Gastrocnemius medialis (tissue), 4 donors: ENCODE data around the gene TMEM143. TPM values are rescaled to one million over a fixed set of nuclear protein-coding genes. Genes with fewer than 3 reads are reported as not detected.
A peak's percentile ranks its signal among the peaks of the same experiment; 100 is the strongest.
"Not testable (repeated sequence)": the region's sequence is repeated elsewhere in the genome, so short reads cannot be mapped to it uniquely, and the experiment has no call there.

Source experiments
- ATAC-seq, 2 donors: fragments of 150-250 bp; one replicate each; pipeline ENCODE4 v1.9.1; 2016
- DNase-seq, 2 donors: peaks; one replicate each; pipeline ENCODE4 v3.0.0-alpha.2; 2019
- H3K27ac ChIP-seq, 4 donors: fragments of 200-600 bp; sonication (generic); 1 replicate in 1 of 4; 2 replicates in 3 of 4; pipeline ENCODE4 v1.5.1; 2016 to 2018; ENCODE audit warnings: mild to moderate bottlenecking in 2 of 4, moderate library complexity in 1 of 4
- H3K27me3 ChIP-seq, 3 donors: fragments of 200-600 bp; sonication (generic) in 2 of 3; 1 replicate in 1 of 3; 2 replicates in 2 of 3; pipeline versions ENCODE4 v1.5.1 to v1.6.0; 2016 to 2019; ENCODE audit warnings: mild to moderate bottlenecking in 1 of 3, moderate library complexity in 1 of 3
- H3K36me3 ChIP-seq, 2 donors: fragments of 200-600 bp; sonication (generic) in 1 of 2; one replicate each; pipeline ENCODE4 v1.5.1; 2017 to 2018
- H3K4me1 ChIP-seq, 2 donors: fragments of 200-600 bp; sonication (generic) in 1 of 2; one replicate each; pipeline ENCODE4 v1.5.1; 2016 to 2017; ENCODE audit warnings: mild to moderate bottlenecking in 2 of 2
- H3K4me3 ChIP-seq, 4 donors: fragments of 200-600 bp; sonication (generic) in 3 of 4; 1 replicate in 1 of 4; 2 replicates in 3 of 4; pipeline ENCODE4 v1.5.1; 2016 to 2019; ENCODE audit warnings: mild to moderate bottlenecking in 2 of 4
- H3K9me3 ChIP-seq, 3 donors: fragments of 200-600 bp; sonication (generic) in 2 of 3; 1 replicate in 1 of 3; 2 replicates in 2 of 3; pipeline ENCODE4 v1.5.1; 2016 to 2019
- POLR2A ChIP-seq, 2 donors: fragments of 450-650 bp; IDR thresholded peaks; one replicate each; pipeline ENCODE4 v1.6.1; 2017; ENCODE audit warnings: antibody characterized with exemption in 2 of 2, mild to moderate bottlenecking in 2 of 2, moderate library complexity in 2 of 2
- in situ Hi-C, 4 donors: fragments of 200-750 bp; cut with MboI; loops; one replicate each; pipeline versions ENCODE4 v1.15.0 to v1.8.0; 2017; ENCODE audit warnings: low sequenced_read_pairs in 4 of 4
- intact Hi-C: fragments of 100-400 bp; cut with DNase I; formaldehyde crosslinking; loops from one replicate; pipeline ENCODE4 v1.15.1; 2023; ENCODE audit warnings: low total_unique reads
- total RNA-seq, 4 donors: library from RNA; depleted of rRNA; stranded (reverse); fragments of >200 nt; gene quantifications; one replicate each; pipeline versions ENCODE4 v1.1.0 to v1.2.3, GENCODE V29; 2016
- TF ChIP-seq, protein P1 (sequence below), 5 experiments: fragments of 450-650 bp in 3 of 5; fragments of 200-600 bp in 2 of 5; sonication (generic) in 2 of 5; IDR thresholded peaks in 4 of 5; conservative IDR thresholded peaks in 1 of 5; 1 replicate in 4 of 5; 2 replicates in 1 of 5; pipeline ENCODE4 v1.5.1; 2016 to 2019; ENCODE audit warnings: antibody characterized with exemption in 5 of 5, mild to moderate bottlenecking in 3 of 5, moderate library complexity in 3 of 5

TMEM143 gene
- total RNA-seq, 4 donors from 2014 or later, result 28.8 to 42.3 (median 40.7) TPM

DNA sequence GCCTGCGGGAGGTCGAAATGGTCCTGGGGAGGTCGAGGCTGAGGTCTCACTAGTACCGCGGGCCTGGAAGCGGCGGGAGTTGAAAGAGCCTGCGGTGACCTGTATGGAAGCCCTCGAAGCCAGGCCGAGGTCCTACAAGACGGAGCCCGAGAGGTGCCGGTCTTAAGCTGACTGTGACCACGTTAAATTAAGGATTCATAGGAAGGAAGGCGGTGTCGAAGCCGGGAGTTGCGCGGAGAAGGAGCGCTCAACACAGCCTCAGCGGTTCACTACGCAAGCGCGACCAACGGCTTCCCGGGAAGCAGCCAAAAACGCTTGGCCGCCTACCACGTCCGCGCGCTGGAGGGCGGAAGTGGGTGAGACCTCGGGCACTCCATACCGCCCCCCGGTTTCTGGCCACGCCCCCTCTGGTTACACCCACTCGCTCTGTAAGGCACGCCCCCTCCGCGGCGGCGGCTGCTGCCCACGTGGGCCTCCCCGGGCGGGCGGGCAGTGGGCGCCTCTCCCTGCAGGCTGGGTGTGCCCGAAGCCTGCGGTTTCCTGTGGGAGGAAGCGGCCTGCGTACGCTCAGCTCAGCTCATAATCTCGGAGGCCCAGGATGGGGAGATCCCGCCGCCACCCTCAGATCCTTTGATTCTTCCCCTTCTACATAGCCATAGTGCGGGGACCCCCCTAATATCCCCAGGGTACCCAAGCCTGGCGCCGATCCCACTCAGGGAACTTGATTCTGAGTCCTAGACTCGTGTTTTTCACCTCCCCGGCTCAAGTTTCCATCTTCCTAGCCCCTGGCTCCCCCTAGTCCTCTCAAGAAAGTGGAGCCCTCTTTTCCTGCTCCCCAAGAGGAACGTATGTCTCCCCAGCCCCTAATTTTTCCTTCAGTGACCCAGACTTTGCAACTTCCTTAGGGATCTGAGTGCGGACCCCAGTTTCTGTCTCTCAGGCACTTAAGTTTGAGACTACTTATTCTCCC, 41.8 kb downstream of the TMEM143 start:
- Histone ChIP-seq H3K27ac (peak overlapping the region; percentile 85 to 100 (median 98)), H3K4me1 (peaks cover 18 to 29% of the 10 kb centered on the region in 2 donors)

DNA sequence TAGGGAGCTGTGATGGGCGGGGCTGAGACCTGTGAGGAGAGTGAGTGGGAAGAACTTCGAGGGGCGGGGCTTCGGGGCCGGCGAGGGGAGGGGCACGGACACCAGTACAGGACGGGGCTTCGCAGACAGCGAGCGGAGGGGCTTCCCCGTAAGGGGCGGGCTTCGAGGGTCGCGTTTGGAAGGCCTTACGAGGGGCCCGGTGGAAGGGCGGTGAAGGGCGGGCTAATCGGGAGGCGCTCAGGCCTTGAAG, 42.4 kb downstream of the TMEM143 start:
- in situ Hi-C loops (loop anchor here in 2 of 4 donors (25.0 kb wide), 1 partner anchor 266 kb away; no protein-coding TSS in a partner anchor), intact Hi-C loops (loop anchor here (1.0 to 10.0 kb wide), 4 partner anchors 42 to 674 kb away; partner anchors contain the start of genes GRWD1, GYS1, RUVBL2 and TMEM143)
- Histone ChIP-seq H3K27ac (peak overlapping the region; percentile 85 to 100 (median 98)), H3K4me3 (peak overlapping the region; percentile 55 to 83 (median 77)), H3K27me3 (no peaks in the 10 kb centered on the region), H3K4me1 (peaks cover 18 to 28% of the 10 kb centered on the region in 2 donors), H3K36me3 (no peaks in the 10 kb centered on the region), H3K9me3 (no peaks in the 10 kb centered on the region)
- peak; percentile 70 to 79 for TF ChIP-seq POLR2A (IDR thresholded peaks at IDR 0.05)
- TF ChIP-seq, protein P1, sequence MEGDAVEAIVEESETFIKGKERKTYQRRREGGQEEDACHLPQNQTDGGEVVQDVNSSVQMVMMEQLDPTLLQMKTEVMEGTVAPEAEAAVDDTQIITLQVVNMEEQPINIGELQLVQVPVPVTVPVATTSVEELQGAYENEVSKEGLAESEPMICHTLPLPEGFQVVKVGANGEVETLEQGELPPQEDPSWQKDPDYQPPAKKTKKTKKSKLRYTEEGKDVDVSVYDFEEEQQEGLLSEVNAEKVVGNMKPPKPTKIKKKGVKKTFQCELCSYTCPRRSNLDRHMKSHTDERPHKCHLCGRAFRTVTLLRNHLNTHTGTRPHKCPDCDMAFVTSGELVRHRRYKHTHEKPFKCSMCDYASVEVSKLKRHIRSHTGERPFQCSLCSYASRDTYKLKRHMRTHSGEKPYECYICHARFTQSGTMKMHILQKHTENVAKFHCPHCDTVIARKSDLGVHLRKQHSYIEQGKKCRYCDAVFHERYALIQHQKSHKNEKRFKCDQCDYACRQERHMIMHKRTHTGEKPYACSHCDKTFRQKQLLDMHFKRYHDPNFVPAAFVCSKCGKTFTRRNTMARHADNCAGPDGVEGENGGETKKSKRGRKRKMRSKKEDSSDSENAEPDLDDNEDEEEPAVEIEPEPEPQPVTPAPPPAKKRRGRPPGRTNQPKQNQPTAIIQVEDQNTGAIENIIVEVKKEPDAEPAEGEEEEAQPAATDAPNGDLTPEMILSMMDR (IDR thresholded peaks at IDR 0.05 in 4 of 5, conservative IDR thresholded peaks at IDR 0.05 in 1 of 5), result no peak
- peak; percentile 93 to 95 for DNase-seq
- ATAC-seq, result peak; percentile 80 to 84

More for the DNA sequence above, 41.8 kb downstream of the TMEM143 start:
- in situ Hi-C loops (loop anchor here in 2 of 4 donors (25.0 kb wide), 1 partner anchor 265 kb away; no protein-coding TSS in a partner anchor), intact Hi-C loops (loop anchor here (1.0 to 10.0 kb wide), 5 partner anchors 10 to 673 kb away; partner anchors contain the start of genes GRWD1, GYS1, RUVBL2 and TMEM143)
- peak overlapping the region; percentile 60 to 83 (median 77) for H3K4me3 ChIP-seq
- no peaks in the 10 kb centered on the region for H3K36me3 ChIP-seq
- H3K9me3 ChIP-seq, result no peaks in the 10 kb centered on the region
- TF ChIP-seq, protein P1 (IDR thresholded peaks at IDR 0.05 in 4 of 5, conservative IDR thresholded peaks at IDR 0.05 in 1 of 5), result peak in 1 of 5 experiments; percentile 31
- TF ChIP-seq POLR2A (IDR thresholded peaks at IDR 0.05), result peak; percentile 67 to 81
- no peaks in the 10 kb centered on the region for H3K27me3 ChIP-seq
- peak; percentile 85 to 92 for ATAC-seq
- peak; percentile 97 for DNase-seq

DNA sequence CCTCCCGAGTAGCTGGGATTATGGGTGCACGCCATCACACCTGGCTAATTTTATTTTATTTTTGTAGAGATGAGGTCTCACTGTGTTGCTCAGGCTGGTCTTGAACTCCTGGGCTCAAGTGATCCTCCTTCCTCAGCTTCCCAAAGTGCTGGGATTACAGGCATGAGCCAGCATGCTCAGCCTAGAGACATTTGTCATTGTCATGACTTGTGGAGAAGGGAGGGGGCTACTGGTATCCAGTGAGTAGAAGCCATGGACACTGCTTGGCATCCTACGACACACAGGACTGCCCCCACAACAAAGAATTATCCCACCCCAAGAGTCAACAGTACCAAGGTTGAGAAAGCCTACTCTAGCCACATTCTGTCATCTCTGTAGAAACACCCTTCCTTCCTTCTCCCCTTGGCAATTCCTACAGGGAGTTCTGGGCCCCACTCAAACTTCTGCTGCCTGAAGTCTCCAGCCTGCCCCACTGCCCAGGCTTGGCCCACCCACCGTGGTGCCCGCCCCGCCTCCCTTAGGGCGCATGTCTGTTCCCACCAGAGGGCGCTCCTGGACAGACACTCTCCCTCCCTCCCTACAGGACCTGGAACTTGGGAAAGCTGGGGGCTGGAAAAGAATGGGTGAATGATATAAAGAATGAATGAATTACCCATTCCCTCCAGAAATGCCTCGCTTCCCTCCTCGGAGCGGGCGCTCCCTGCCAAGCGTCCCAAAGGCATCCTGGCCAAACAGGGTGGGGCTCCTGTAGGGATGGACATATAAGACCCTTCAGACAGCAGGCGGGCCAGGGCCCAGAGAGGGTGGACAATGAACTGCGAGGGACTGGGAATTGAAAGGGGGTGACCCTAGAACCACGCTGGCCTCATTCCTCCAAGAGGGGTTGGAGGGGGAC, 43.8 kb downstream of the TMEM143 start:
- no peaks in the 10 kb centered on the region for H3K36me3 ChIP-seq
- H3K4me3 ChIP-seq, result no peak overlapping the region
- DNase-seq (peak; percentile 51 to 72), ATAC-seq (peak in 1 of 2 donors; percentile 28)
- TF ChIP-seq, protein P1 (IDR thresholded peaks at IDR 0.05 in 4 of 5, conservative IDR thresholded peaks at IDR 0.05 in 1 of 5), result peak; percentile 66 to 91 (median 79)
- TF ChIP-seq POLR2A (IDR thresholded peaks at IDR 0.05), result no peak
- H3K27me3 ChIP-seq, result no peaks in the 10 kb centered on the region
- no peaks in the 10 kb centered on the region for H3K9me3 ChIP-seq
- H3K4me1 ChIP-seq, result peaks cover 13 to 19% of the 10 kb centered on the region in 2 donors
- H3K27ac ChIP-seq, result peak overlapping the region; percentile 85 to 100 (median 98)
- in situ Hi-C loops, result loop anchor here in 2 of 4 donors (25.0 kb wide), 1 partner anchor 267 kb away; no protein-coding TSS in a partner anchor
- intact Hi-C loops, result loop anchor here (1.0 to 10.0 kb wide), 4 partner anchors 71 to 675 kb away; partner anchors contain the start of genes GRWD1, GYS1, KDELR1 and RUVBL2

DNA sequence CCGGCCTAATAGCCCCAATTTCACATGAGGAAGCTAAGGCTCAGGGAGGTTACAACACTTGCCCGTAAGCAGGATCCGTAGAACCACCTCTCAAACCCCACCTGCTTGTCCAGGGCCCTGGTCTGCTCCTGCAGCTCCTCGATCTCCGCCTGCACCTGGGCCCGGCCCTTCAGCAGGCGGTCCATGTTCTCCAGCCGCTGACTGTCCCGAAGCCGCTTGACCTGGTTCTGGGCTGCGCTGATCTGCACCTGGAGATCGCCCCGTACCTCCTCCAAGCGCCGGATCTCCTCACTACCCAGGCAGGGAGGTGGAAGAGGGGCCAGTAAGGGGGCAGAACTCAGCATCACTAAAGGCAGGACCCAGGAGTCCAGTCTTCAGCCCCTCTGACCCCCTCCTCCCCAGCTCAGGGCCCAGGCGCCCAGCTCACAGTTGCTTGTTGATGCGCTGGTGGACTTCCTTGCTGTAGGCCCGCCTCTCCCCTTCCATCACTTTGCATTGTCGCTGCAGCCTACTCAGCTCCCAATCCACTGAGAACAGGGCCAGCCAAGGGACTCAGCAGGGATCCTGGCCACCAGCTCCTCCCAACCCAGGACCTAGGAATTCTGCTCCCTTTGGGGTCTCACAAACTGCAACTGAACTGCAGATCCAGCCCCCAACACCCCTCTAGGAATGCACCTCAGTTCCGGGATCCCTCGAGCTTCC, 45.3 kb downstream of the TMEM143 start:
- in situ Hi-C loops (loop anchor here in 2 of 4 donors (25.0 kb wide), 1 partner anchor 269 kb away; no protein-coding TSS in a partner anchor), intact Hi-C loops (no loop called here)
- Histone ChIP-seq H3K36me3 (no peaks in the 10 kb centered on the region), H3K4me1 (peaks cover 13 to 19% of the 10 kb centered on the region in 2 donors), H3K27me3 (no peaks in the 10 kb centered on the region), H3K4me3 (no peak overlapping the region), H3K27ac (no peak overlapping the region), H3K9me3 (no peaks in the 10 kb centered on the region)
- ATAC-seq, result no peak
- no peak for DNase-seq
- no peak for TF ChIP-seq POLR2A (IDR thresholded peaks at IDR 0.05)
- TF ChIP-seq, protein P1 (IDR thresholded peaks at IDR 0.05 in 4 of 5, conservative IDR thresholded peaks at IDR 0.05 in 1 of 5), result no peak

DNA sequence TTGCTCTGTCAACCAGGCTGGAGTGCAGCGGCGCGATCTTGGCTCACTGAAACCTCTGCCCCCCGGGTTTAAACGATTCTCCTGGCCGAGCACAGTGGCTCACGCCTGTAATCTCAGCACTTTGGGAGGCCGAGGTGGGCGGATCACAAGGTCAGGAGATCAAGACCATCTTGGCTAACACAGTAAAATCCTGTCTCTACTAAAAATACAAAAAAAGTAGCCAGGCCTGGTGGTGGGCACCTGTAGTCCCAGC, 46.1 kb downstream of the TMEM143 start:
- ATAC-seq, DNase-seq, H3K27me3 ChIP-seq, H3K9me3 ChIP-seq, intact Hi-C loops, H3K4me3 ChIP-seq, H3K27ac ChIP-seq, H3K36me3 ChIP-seq: not testable (repeated sequence)
- H3K4me1 ChIP-seq, result peaks cover 13 to 17% of the 10 kb centered on the region in 2 donors
- in situ Hi-C loops, result loop anchor here in 2 of 4 donors (25.0 kb wide), 1 partner anchor 270 kb away; no protein-coding TSS in a partner anchor
